Activated CD4-positive, alpha-beta memory T cell treated with anti-CD3 and anti-CD28 coated beads, Interleukin-2, amount 10 ng/mL, durations not matched to agents 7 days and 5 days (primary cell): ENCODE results near the gene TBCD. TPM values are rescaled to one million over a fixed set of nuclear protein-coding genes. Genes with fewer than 3 reads are reported as not detected.
"Not testable (repeated sequence)": the region's sequence is repeated elsewhere in the genome, so short reads cannot be mapped to it uniquely, and the experiment has no call there.

Source experiments
- CTCF ChIA-PET: fragments of 350-600 bp; sonication (Branson Sonifier 250); formaldehyde crosslinking; loops from one replicate; lab custom pipeline; 2021; ENCODE audit warnings: antibody characterized with exemption, inconsistent platforms; lab: Charles Lee
- POLR2A ChIA-PET: fragments of 350-600 bp; sonication (Branson Sonifier 250); formaldehyde crosslinking; loops from one replicate; lab custom pipeline; 2021; ENCODE audit warnings: antibody characterized with exemption; lab: Charles Lee
- DNase-seq: peaks from one replicate; pipeline ENCODE4 v3.0.0-alpha.2; 2020
- H3K27ac Mint-ChIP-seq: one replicate; pipeline ENCODE4 v1.8.0; 2021; ENCODE audit warnings: mild to moderate bottlenecking, mixed read lengths
- H3K27me3 Mint-ChIP-seq: one replicate; pipeline ENCODE4 v1.8.0; 2021; ENCODE audit warnings: mixed read lengths
- H3K36me3 Mint-ChIP-seq: one replicate; pipeline ENCODE4 v1.8.0; 2021; ENCODE audit warnings: low read depth, mixed read lengths
- H3K4me1 Mint-ChIP-seq: one replicate; pipeline ENCODE4 v1.8.0; 2021; ENCODE audit warnings: mixed read lengths
- H3K4me3 Mint-ChIP-seq: one replicate; pipeline ENCODE4 v1.8.0; 2021; ENCODE audit warnings: mild to moderate bottlenecking, mixed read lengths
- H3K9me3 Mint-ChIP-seq: one replicate; pipeline ENCODE4 v1.8.0; 2021; ENCODE audit warnings: mixed read lengths
- total RNA-seq, 2 experiments: library from RNA; stranded (reverse); gene quantifications; one replicate each; pipeline ENCODE4 v1.2.3, GENCODE V29; 2021

The TBCD gene
- total RNA-seq, 2 experiments from 2014 or later = 133 to 135 TPM

DNA sequence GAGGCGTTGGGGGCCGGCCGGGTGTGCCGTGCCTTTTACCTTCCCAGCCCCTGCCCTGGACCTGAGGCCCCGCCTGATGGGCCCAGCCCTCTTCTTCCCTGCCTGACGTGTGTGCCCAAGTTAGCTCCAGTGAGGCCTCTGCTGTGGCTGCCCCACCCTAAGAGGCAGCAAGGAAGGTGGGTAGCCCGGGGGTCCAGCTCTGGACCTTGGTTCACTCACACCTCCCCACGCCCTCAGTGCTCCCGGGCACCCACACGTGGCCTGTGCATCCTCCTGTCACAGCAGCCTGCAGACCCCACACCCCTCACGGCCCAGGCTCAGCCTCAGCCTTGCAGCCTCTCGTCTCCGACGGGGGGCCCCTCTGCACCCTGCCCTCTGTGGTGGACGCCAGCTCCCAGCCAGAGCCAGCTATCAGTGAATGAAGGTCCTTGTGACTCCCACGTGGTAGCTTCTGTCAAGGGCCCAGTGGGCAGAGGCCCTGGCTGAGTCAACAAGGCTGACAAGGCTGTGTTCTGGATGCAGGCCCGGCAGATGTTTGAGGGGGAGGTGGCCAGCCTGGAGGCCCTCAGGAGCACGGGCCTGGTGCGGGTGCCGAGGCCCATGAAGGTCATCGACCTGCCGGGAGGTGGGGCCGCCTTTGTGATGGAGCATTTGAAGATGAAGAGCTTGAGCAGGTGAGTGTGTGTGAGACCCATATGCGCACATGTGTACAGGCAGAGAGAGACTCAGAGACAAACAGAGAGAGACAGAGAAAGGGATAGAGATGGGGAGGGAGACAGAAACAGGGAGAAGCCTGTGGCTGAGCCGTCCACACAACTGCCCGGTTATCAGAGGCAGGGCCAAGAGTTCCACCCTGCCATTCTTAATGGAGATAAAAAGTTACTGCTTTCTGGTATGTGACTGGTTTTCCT is 13.6 kb upstream of the TBCD start:
- ChIA-PET CTCF (no interaction called here), POLR2A (no interaction called here)
- no peaks in the 10 kb centered on the region for H3K27me3 Mint-ChIP-seq
- H3K27ac Mint-ChIP-seq = no peak overlapping the region
- H3K9me3 Mint-ChIP-seq = peaks cover 23% of the 10 kb centered on the region
- no peak for DNase-seq
- no peak overlapping the region for H3K4me3 Mint-ChIP-seq
- H3K4me1 Mint-ChIP-seq = peaks cover 1% of the 10 kb centered on the region
- H3K36me3 Mint-ChIP-seq = peaks cover 28% of the 10 kb centered on the region

DNA sequence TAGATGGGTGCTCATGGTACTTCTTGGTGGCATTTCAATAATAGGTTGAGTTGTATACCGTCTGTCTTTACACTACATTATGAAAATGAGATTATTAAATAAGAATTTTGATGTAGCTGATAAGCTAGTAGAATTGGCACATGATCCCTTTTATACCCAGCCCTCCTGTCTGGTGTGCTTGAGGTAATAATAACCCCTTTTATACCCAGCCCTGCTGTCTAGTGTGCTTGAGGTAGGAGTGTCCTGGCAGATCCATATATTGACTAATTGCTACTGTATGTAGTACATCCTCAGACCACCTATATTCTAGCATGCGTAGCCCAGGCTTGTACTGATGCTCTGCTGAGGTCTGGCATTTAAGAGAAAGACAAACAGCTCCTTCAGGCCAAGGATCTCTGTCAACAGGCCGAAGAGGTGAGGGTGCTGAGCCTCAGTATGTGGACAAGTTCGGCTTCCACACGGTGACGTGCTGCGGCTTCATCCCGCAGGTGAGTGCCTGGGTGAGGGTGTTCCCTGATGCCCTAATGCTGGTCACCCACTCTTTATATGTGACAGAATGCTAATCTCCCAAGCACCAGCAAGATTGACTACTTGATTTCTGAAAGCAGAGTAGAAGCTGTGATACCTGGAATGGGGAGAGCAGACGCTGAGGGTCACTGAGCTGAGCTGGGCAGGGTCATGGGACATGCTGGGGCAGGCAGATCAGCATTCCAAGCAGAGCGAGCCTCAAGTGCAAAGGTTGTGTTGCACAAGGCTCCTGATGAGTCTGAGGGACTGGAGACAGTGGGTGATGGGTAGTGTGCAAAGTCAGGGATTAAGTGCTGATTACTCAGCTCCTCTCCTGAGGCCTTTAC is 10.7 kb upstream of the TBCD start:
- H3K9me3 Mint-ChIP-seq = peaks cover 20% of the 10 kb centered on the region
- DNase-seq = no peak
- H3K4me1 Mint-ChIP-seq = no peaks in the 10 kb centered on the region
- no peaks in the 10 kb centered on the region for H3K27me3 Mint-ChIP-seq
- ChIA-PET CTCF (no interaction called here), POLR2A (no interaction called here)
- H3K27ac Mint-ChIP-seq = no peak overlapping the region
- no peak overlapping the region for H3K4me3 Mint-ChIP-seq
- peaks cover 23% of the 10 kb centered on the region for H3K36me3 Mint-ChIP-seq

DNA sequence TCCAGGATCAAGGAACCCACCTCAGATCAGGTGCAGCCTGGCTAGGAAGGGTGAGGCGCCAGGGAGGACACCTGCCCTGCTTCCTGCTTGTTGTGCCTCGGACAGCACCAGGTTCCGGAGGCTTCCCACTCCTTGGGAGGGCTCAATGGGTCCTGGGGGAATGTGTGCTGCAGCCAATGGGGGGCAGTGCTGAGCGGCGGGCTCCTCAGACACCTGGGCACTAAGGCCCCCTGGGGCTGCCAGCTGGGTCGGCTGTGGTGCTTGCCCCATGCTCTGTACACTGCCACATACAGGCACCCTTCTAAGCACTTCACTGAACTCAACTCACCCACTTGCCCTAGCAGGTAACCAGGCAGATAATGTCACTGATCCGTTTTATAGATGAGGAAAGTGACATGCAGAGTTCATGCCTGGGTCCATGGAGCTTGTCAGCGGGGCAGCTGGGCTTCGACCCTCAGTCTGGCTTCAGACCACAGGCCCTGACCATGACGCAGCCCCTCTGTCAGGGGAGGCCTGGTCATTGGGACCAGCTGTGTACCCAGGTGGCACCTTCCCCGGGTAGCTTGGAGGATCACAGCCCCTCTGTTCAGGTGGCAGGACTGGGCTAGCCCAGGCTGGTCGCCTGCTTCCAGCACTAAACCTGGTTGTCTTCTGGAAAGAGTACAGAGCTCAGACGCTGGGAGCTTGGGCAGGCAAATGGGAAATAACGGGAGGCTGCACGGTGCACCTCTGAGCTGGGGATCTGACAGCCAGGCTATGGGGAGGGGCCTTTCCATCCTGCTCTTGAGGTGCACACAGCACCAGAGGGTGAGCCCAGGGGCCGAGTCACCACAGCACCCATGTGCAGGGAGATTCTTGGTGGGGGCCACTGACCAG is 8.3 kb upstream of the TBCD start:
- Mint-ChIP-seq H3K27me3 (no peaks in the 10 kb centered on the region), H3K4me3 (no peak overlapping the region), H3K27ac (no peak overlapping the region), H3K9me3 (peaks cover 18% of the 10 kb centered on the region), H3K4me1 (no peaks in the 10 kb centered on the region), H3K36me3 (peaks cover 20% of the 10 kb centered on the region)
- ChIA-PET POLR2A (no interaction called here), CTCF (no interaction called here)
- no peak for DNase-seq

DNA sequence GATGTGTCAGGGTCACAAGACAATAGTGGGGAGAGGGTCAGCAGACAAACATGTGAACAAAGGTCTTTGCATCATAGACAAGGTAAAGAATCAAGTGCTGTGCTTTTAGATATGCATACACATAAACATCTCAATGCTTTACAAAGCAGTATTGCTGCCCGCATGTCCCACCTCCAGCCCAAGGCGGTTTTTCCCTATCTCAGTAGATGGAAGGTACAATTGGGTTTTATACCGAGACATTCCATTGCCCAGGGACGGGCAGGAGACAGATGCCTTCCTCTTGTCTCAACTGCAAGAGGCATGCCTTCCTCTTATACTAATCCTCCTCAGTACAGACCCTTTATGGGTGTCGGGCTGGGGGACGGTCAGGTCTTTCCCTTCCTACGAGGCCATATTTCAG is 7.1 kb upstream of the TBCD start:
- CTCF ChIA-PET, DNase-seq: not testable (repeated sequence)
- peaks cover 18% of the 10 kb centered on the region for H3K9me3 Mint-ChIP-seq

GRCh38 chr17:82745524-82745923 is 6.3 kb upstream of the TBCD start:
- H3K4me3 Mint-ChIP-seq = no peak overlapping the region
- H3K27ac Mint-ChIP-seq = no peak overlapping the region
- CTCF ChIA-PET = no interaction called here

More for the DNA sequence above, 7.1 kb upstream of the TBCD start:
- H3K36me3 Mint-ChIP-seq = peaks cover 19% of the 10 kb centered on the region
- POLR2A ChIA-PET, H3K27ac Mint-ChIP-seq, H3K4me3 Mint-ChIP-seq, H3K4me1 Mint-ChIP-seq, H3K27me3 Mint-ChIP-seq: not testable (repeated sequence)

DNA sequence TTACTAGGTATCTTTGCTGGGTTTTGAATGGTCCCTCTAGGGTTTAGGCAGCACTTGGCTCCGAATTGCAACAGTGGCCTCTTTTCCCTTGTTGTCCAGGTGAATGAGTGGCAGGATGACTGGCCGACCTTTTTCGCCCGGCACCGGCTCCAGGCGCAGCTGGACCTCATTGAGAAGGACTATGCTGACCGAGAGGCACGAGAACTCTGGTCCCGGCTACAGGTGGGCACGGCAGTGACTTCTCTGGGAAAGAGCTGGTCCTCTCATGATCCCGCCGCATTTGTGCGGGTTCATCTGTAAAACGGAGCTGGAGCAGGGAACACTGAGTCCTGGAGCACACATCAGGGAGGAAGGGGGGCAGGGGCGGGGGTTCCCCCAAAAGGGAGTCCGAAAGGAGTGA is 3.1 kb upstream of the TBCD start:
- Mint-ChIP-seq H3K36me3 (no peaks in the 10 kb centered on the region), H3K27ac (no peak overlapping the region), H3K4me3 (no peak overlapping the region), H3K9me3 (no peaks in the 10 kb centered on the region), H3K4me1 (peaks cover 12% of the 10 kb centered on the region), H3K27me3 (peaks cover 2% of the 10 kb centered on the region)
- no peak for DNase-seq
- POLR2A ChIA-PET = no interaction called here
- CTCF ChIA-PET = interaction anchor here (0.5 kb wide), 1 partner anchor 93 kb away, joined by 4 read pairs; no protein-coding TSS in a partner anchor

More at GRCh38 chr17:82745524-82745923, 6.3 kb upstream of the TBCD start:
- peaks cover 2% of the 10 kb centered on the region for H3K27me3 Mint-ChIP-seq
- H3K36me3 Mint-ChIP-seq = peaks cover 13% of the 10 kb centered on the region
- H3K9me3 Mint-ChIP-seq = peaks cover 12% of the 10 kb centered on the region
- no peak for DNase-seq
- POLR2A ChIA-PET = no interaction called here
- no peaks in the 10 kb centered on the region for H3K4me1 Mint-ChIP-seq

- Mint-ChIP-seq H3K27ac (no peak overlapping the region), H3K4me1 (peaks cover 25% of the 10 kb centered on the region), H3K27me3 (peaks cover 2% of the 10 kb centered on the region), H3K9me3 (no peaks in the 10 kb centered on the region), H3K4me3 (peak overlapping the region; percentile 33), H3K36me3 (peaks cover under 1% of the 10 kb centered on the region)
- ChIA-PET POLR2A (no interaction called here), CTCF (no interaction called here)
- DNase-seq = no peak
Observed at GRCh38 chr17:82750241-82750908, 1.5 kb upstream of the TBCD start.

DNA sequence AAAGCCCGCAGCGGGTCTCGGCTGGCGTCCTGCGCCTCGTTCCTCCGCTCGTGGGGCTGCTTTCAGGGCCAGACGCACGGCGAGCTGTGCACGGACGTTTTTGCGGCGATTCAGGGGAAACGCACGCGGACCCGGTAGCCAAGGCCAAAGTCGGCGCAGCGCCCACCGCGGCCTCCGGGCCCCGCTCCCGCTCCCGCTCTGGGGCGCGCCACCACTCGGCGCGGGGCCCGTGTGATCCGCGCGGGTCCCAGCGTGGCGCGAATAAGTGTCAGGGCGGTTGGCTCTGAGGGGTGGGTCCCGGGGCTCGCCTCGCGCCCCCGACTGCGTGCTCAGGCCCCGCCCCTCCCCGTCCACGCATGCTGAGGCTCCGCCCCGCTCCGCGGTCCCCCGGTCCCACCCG is 694 bp upstream of the TBCD start:
- ChIA-PET POLR2A (no interaction called here), CTCF (no interaction called here)
- no peaks in the 10 kb centered on the region for H3K9me3 Mint-ChIP-seq
- peaks cover 29% of the 10 kb centered on the region for H3K4me1 Mint-ChIP-seq
- H3K27me3 Mint-ChIP-seq = peaks cover 2% of the 10 kb centered on the region
- peak overlapping the region; percentile 39 for H3K4me3 Mint-ChIP-seq
- H3K27ac Mint-ChIP-seq = no peak overlapping the region
- no peak for DNase-seq
- peaks cover 3% of the 10 kb centered on the region for H3K36me3 Mint-ChIP-seq

GRCh38 chr17:82752371-82753200 is 721 bp downstream of the TBCD start:
- Mint-ChIP-seq H3K27me3 (peaks cover 2% of the 10 kb centered on the region), H3K4me1 (peaks cover 29% of the 10 kb centered on the region), H3K4me3 (peak overlapping the region; percentile 81), H3K27ac (peak overlapping the region; percentile 63), H3K36me3 (peaks cover 11% of the 10 kb centered on the region), H3K9me3 (no peaks in the 10 kb centered on the region)
- no peak for DNase-seq
- ChIA-PET POLR2A (interaction anchor here (1.0 kb wide), 1 partner anchor 233 kb away, joined by 3 read pairs; the partner anchor contains the start of gene FOXK2), CTCF (interaction anchor here (0.9 kb wide), 1 partner anchor 10 kb away, joined by 3 read pairs; no protein-coding TSS in a partner anchor)

- Mint-ChIP-seq H3K36me3 (peaks cover 11% of the 10 kb centered on the region), H3K9me3 (no peaks in the 10 kb centered on the region), H3K4me3 (peak overlapping the region; percentile 81), H3K27me3 (peaks cover 2% of the 10 kb centered on the region), H3K4me1 (peaks cover 29% of the 10 kb centered on the region), H3K27ac (peak overlapping the region; percentile 31)
- CTCF ChIA-PET = interaction anchor here (0.9 kb wide), 1 partner anchor 9 kb away, joined by 3 read pairs; no protein-coding TSS in a partner anchor
- DNase-seq = no peak
- POLR2A ChIA-PET = interaction anchor here (0.6 to 1.0 kb wide), 2 partner anchors 25 to 234 kb away, joined by 3 read pairs; partner anchors contain the start of gene FOXK2
Observed at GRCh38 chr17:82753201-82753464, 1.3 kb downstream of the TBCD start.
